DOHH2 (cell line): ENCODE results near the gene IGF2BP3.

Source experiments
- H3F3A ChIP-seq: fragments of 200-600 bp; sonication (generic), shearing (Covaris generic); 2 replicates; pipeline ENCODE4 v1.6.0; 2016; ENCODE audit warnings: antibody characterized with exemption, mild to moderate bottlenecking; ENCODE audit not compliant: control insufficient read depth, insufficient read depth
- H3K27ac ChIP-seq: fragments of 200-600 bp; sonication (generic); 2 replicates; pipeline ENCODE4 v1.5.1; 2014; ENCODE audit warnings: low read depth, mild to moderate bottlenecking, low read length, moderate library complexity
- H3K27me3 ChIP-seq: fragments of 200-600 bp; sonication (generic); 2 replicates; pipeline ENCODE4 v1.6.1; 2014; ENCODE audit warnings: mild to moderate bottlenecking, low read length, mixed read lengths; ENCODE audit not compliant: control insufficient read depth
- H3K36me3 ChIP-seq: fragments of 200-600 bp; sonication (generic); 2 replicates; pipeline ENCODE4 v1.6.1; 2014; ENCODE audit warnings: mild to moderate bottlenecking, low read length, moderate library complexity, mixed read lengths; ENCODE audit not compliant: control insufficient read depth
- H3K4me1 ChIP-seq: fragments of 200-600 bp; sonication (generic); 2 replicates; pipeline ENCODE4 v1.6.1; 2014; ENCODE audit warnings: mild to moderate bottlenecking, low read length, mixed read lengths; ENCODE audit not compliant: control insufficient read depth
- H3K4me2 ChIP-seq: fragments of 200-600 bp; sonication (generic); 2 replicates; pipeline ENCODE4 v1.6.0; 2014; ENCODE audit warnings: mild to moderate bottlenecking, low read length, moderate library complexity
- H3K4me3 ChIP-seq: fragments of 200-600 bp; sonication (generic); 2 replicates; pipeline ENCODE4 v1.5.1; 2014; ENCODE audit warnings: mild to moderate bottlenecking, low read length, mixed read lengths
- H3K79me2 ChIP-seq: fragments of 200-600 bp; sonication (generic); 2 replicates; pipeline ENCODE4 v1.6.1; 2014; ENCODE audit warnings: mild to moderate bottlenecking, low read length, mixed read lengths; ENCODE audit not compliant: control insufficient read depth
- H3K9me2 ChIP-seq: fragments of 200-600 bp; sonication (generic); replicated peaks from 2 replicates; pipeline ENCODE4 v1.6.1; 2014; ENCODE audit warnings: mild to moderate bottlenecking, low read length, mixed read lengths; ENCODE audit not compliant: control insufficient read depth
- H3K9me3 ChIP-seq: fragments of 200-600 bp; sonication (generic); 2 replicates; pipeline ENCODE4 v1.6.1; 2014; ENCODE audit warnings: antibody characterized with exemption, low read length, mixed read lengths; ENCODE audit not compliant: control insufficient read depth, insufficient read depth
- H4K20me1 ChIP-seq: fragments of 200-600 bp; sonication (generic); 2 replicates; pipeline ENCODE4 v1.6.0; 2014; ENCODE audit warnings: low read depth, mild to moderate bottlenecking, antibody characterized with exemption, low read length, moderate library complexity; ENCODE audit not compliant: control insufficient read depth, insufficient read depth
- EZH2phosphoT487 ChIP-seq: fragments of 200-600 bp; sonication (generic); IDR thresholded peaks from 2 replicates; pipeline ENCODE4 v1.6.1; 2017; ENCODE audit warnings: borderline replicate concordance, mild to moderate bottlenecking, antibody characterized with exemption, low read length, moderate library complexity, mixed read lengths
- TF ChIP-seq, protein P1 (sequence below): fragments of 200-600 bp; sonication (generic); IDR thresholded peaks from one replicate; pipeline ENCODE4 v1.5.1; 2014; ENCODE audit warnings: antibody characterized with exemption, mild to moderate bottlenecking, low read depth, low read length; ENCODE audit not compliant: poor library complexity, severe bottlenecking

Gene IGF2BP3

DNA sequence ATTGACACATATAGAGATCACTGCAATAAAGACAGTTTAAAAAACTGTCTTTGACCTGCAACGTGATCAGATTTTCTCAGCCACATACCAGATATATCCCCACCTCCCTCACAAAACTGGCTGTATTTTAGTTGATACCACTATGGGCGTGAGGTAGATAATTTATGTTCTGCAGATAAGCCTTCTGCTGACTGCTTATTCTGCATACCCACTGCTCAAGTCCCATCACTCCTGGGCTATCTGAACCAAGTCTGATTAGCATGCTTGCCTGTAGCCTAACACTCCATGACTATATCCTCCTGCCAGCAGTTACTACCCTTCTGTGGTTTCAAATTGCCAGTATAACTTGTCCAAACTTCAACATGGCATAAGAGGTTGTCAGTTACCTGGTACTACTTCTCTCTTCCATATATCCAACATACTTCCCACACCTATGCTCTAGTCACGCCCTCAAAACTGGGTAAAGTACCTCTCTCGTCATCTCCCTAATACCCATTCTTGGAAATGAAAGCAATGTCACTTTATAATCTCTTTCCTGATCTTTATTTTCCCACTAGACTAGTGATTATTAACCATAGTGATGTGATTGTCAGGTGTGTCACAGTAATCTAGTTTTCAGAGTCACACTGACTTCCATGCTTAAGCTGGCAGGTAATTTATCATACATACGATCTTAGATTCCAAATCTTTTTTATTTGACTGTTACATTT is 100.4 kb downstream of the IGF2BP3 start:
- Histone ChIP-seq H3K4me3 (peak overlapping the region; percentile 61), H3K27ac (peak overlapping the region; percentile 95), H3K9me3 (no peaks in the 10 kb centered on the region), H3K4me1 (peaks cover 100% of the 10 kb centered on the region), H3K9me2 (no peaks in the 10 kb centered on the region), H3K36me3 (peaks cover 70% of the 10 kb centered on the region), H4K20me1 (no peaks in the 10 kb centered on the region), H3K27me3 (no peaks in the 10 kb centered on the region), H3K4me2 (peak overlapping the region; percentile 92), H3K79me2 (peaks cover 89% of the 10 kb centered on the region), H3F3A (peaks cover 65% of the 10 kb centered on the region)
- TF ChIP-seq EZH2phosphoT487 = no peak
- TF ChIP-seq, protein P1, sequence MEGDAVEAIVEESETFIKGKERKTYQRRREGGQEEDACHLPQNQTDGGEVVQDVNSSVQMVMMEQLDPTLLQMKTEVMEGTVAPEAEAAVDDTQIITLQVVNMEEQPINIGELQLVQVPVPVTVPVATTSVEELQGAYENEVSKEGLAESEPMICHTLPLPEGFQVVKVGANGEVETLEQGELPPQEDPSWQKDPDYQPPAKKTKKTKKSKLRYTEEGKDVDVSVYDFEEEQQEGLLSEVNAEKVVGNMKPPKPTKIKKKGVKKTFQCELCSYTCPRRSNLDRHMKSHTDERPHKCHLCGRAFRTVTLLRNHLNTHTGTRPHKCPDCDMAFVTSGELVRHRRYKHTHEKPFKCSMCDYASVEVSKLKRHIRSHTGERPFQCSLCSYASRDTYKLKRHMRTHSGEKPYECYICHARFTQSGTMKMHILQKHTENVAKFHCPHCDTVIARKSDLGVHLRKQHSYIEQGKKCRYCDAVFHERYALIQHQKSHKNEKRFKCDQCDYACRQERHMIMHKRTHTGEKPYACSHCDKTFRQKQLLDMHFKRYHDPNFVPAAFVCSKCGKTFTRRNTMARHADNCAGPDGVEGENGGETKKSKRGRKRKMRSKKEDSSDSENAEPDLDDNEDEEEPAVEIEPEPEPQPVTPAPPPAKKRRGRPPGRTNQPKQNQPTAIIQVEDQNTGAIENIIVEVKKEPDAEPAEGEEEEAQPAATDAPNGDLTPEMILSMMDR = no peak

DNA sequence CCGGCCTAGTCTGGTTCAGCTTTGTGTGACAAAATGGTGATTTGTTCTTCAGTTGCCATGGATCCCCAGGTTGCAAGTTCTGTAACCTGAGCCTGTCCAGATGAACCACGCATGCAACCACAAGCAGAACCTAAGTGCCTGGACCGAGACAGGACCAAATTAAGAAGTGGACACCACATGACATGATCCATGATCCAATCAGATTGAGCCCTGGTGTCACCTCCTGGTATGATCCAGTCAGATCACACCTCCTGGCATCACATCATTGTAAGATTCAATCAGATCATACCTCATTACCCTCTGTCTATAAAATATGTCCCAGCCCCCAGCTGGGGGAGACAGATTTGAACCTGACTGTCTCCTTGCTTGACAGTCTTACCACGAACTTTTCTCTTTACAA is 101.2 kb downstream of the IGF2BP3 start:
- peak overlapping the region; percentile 92 for H3K4me2 ChIP-seq
- TF ChIP-seq, protein P1 = no peak
- no peak for TF ChIP-seq EZH2phosphoT487
- H3K27me3 ChIP-seq = no peaks in the 10 kb centered on the region
- no peaks in the 10 kb centered on the region for H4K20me1 ChIP-seq
- peaks cover 89% of the 10 kb centered on the region for H3K79me2 ChIP-seq
- H3K4me3 ChIP-seq = peak overlapping the region; percentile 61
- no peaks in the 10 kb centered on the region for H3K9me3 ChIP-seq
- peak overlapping the region; percentile 95 for H3K27ac ChIP-seq
- peaks cover 67% of the 10 kb centered on the region for H3K36me3 ChIP-seq
- peaks cover 59% of the 10 kb centered on the region for H3F3A ChIP-seq
- no peaks in the 10 kb centered on the region for H3K9me2 ChIP-seq
- H3K4me1 ChIP-seq = peaks cover 100% of the 10 kb centered on the region

DNA sequence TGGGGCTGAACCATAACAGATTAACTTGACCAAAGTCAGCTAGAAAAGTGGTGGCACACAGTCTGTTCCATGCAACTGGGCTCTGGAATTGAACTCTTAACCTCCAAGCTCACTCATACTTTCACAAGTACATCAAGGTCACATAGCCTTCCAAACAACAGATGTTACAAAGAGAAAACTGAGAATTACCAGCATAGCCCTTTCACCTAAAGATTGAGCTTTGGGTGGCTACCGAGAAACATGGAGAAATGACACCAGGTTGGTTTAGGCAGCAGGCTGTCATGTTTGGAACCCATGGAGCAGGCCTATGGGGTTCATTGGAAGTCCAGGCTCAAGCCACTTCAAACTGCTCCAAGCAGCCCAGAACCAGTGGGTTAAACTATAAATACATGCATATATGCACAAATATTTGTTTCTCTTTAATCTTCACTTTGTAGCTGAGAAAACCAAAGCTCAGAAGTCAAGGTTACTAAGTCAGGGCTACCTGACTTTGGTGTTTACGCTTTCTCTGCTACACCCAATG is 112.1 kb downstream of the IGF2BP3 start:
- no peak overlapping the region for H3K4me3 ChIP-seq
- peak overlapping the region; percentile 13 for H3K4me2 ChIP-seq
- H3K9me2 ChIP-seq = no peaks in the 10 kb centered on the region
- TF ChIP-seq EZH2phosphoT487 = no peak
- TF ChIP-seq, protein P1 = no peak
- peaks cover 75% of the 10 kb centered on the region for H3K4me1 ChIP-seq
- H4K20me1 ChIP-seq = no peaks in the 10 kb centered on the region
- H3K27me3 ChIP-seq = no peaks in the 10 kb centered on the region
- peaks cover 76% of the 10 kb centered on the region for H3K36me3 ChIP-seq
- H3F3A ChIP-seq = peaks cover 25% of the 10 kb centered on the region
- H3K27ac ChIP-seq = peak overlapping the region; percentile 36
- peaks cover 82% of the 10 kb centered on the region for H3K79me2 ChIP-seq
- no peaks in the 10 kb centered on the region for H3K9me3 ChIP-seq
